H9 (cell line): ENCODE results near the gene UTS2. TPM values are rescaled to one million over a fixed set of nuclear protein-coding genes. Genes with fewer than 3 reads are reported as not detected.

Experiments
- DNase-seq: peaks from one replicate; pipeline ENCODE4 v3.0.0-alpha.2; 2017
- H2AFZ ChIP-seq: one replicate; pipeline ENCODE4 v1.6.1; 2013; ENCODE audit warnings: mild to moderate bottlenecking, low read length, control low read depth, moderate library complexity
- H2AK5ac ChIP-seq: 2 replicates; pipeline ENCODE4 v1.6.1; 2013; ENCODE audit warnings: low read length, control low read depth, mixed read lengths; ENCODE audit not compliant: insufficient read length
- H2BK120ac ChIP-seq: one replicate; pipeline ENCODE4 v1.6.1; 2013; ENCODE audit warnings: low read depth, mild to moderate bottlenecking, low read length, control low read depth, inconsistent platforms; ENCODE audit not compliant: poor library complexity, severe bottlenecking
- H2BK12ac ChIP-seq: 2 replicates; pipeline ENCODE4 v1.6.1; 2013; ENCODE audit warnings: low read length, control low read depth, mixed read lengths, low read depth; ENCODE audit not compliant: insufficient read length
- H2BK15ac ChIP-seq: 2 replicates; pipeline ENCODE4 v1.6.1; 2013; ENCODE audit warnings: low read depth, low read length, control low read depth
- H2BK20ac ChIP-seq: one replicate; pipeline ENCODE4 v1.6.1; 2013; ENCODE audit warnings: low read depth, mild to moderate bottlenecking, low read length, control low read depth, inconsistent platforms; ENCODE audit not compliant: poor library complexity, severe bottlenecking
- H2BK5ac ChIP-seq: 2 replicates; pipeline ENCODE4 v1.6.1; 2013; ENCODE audit warnings: low read length, control low read depth, mixed read lengths; ENCODE audit not compliant: insufficient read length
- H3K14ac ChIP-seq: 2 replicates; pipeline ENCODE4 v1.6.1; 2013; ENCODE audit warnings: low read length, control low read depth; ENCODE audit not compliant: insufficient read depth
- H3K18ac ChIP-seq: 2 replicates; pipeline ENCODE4 v1.6.1; 2013; ENCODE audit warnings: low read depth, mild to moderate bottlenecking, mixed read lengths, low read length, control low read depth; ENCODE audit not compliant: insufficient read length
- H3K23ac ChIP-seq: 2 replicates; pipeline ENCODE4 v1.6.1; 2013; ENCODE audit warnings: low read length, control low read depth, mixed read lengths, low read depth; ENCODE audit not compliant: insufficient read length
- H3K23me2 ChIP-seq: 2 replicates; pipeline ENCODE4 v1.6.1; 2013; ENCODE audit warnings: low read depth, mild to moderate bottlenecking, mixed read lengths, low read length, control low read depth; ENCODE audit not compliant: insufficient read length, poor library complexity, severe bottlenecking
- H3K27ac ChIP-seq: 2 replicates; pipeline ENCODE4 v1.5.1; 2013; ENCODE audit warnings: low read length, control low read depth, mixed read lengths, low read depth; ENCODE audit not compliant: insufficient read length
- H3K27me3 ChIP-seq: 2 replicates; pipeline ENCODE4 v1.6.1; 2013; ENCODE audit warnings: low read length, control low read depth, inconsistent platforms; ENCODE audit not compliant: insufficient read depth
- H3K4ac ChIP-seq: 2 replicates; pipeline ENCODE4 v1.6.1; 2013; ENCODE audit warnings: low read depth, mild to moderate bottlenecking, control low read depth, inconsistent platforms, low read length, moderate library complexity
- H3K4me1 ChIP-seq: 2 replicates; pipeline ENCODE4 v1.6.1; 2013; ENCODE audit warnings: low read length, control low read depth, inconsistent platforms; ENCODE audit not compliant: insufficient read depth
- H3K4me2 ChIP-seq: 2 replicates; pipeline ENCODE4 v1.6.1; 2013; ENCODE audit warnings: low read length, control low read depth, mixed read lengths; ENCODE audit not compliant: insufficient read length, insufficient read depth
- H3K56ac ChIP-seq: 2 replicates; pipeline ENCODE4 v1.6.1; 2013; ENCODE audit warnings: low read depth, mild to moderate bottlenecking, mixed read lengths, low read length, control low read depth; ENCODE audit not compliant: insufficient read length
- H3K79me1 ChIP-seq: 2 replicates; pipeline ENCODE4 v1.6.1; 2013; ENCODE audit warnings: low read depth, mild to moderate bottlenecking, moderate library complexity, low read length, control low read depth, inconsistent platforms; ENCODE audit not compliant: insufficient read depth, poor library complexity, severe bottlenecking
- H3K79me2 ChIP-seq: 2 replicates; pipeline ENCODE4 v1.6.1; 2013; ENCODE audit warnings: low read length, control low read depth, inconsistent platforms; ENCODE audit not compliant: insufficient read depth
- H3K9ac ChIP-seq: 2 replicates; pipeline ENCODE4 v1.6.1; 2013; ENCODE audit warnings: low read length, control low read depth, mixed read lengths; ENCODE audit not compliant: insufficient read length; ENCODE audit errors: extremely low read depth
- H3K9me3 ChIP-seq: one replicate; pipeline ENCODE4 v1.6.1; 2013; ENCODE audit warnings: low read depth, low read length, inconsistent platforms; ENCODE audit not compliant: control insufficient read depth
- H3T11ph ChIP-seq: one replicate; pipeline ENCODE4 v1.6.1; 2013; ENCODE audit warnings: mild to moderate bottlenecking, low read length, control low read depth, inconsistent platforms
- H4K20me1 ChIP-seq: one replicate; pipeline ENCODE4 v1.6.1; 2013; ENCODE audit not compliant: control insufficient read depth, insufficient read length, insufficient read depth
- H4K5ac ChIP-seq: 2 replicates; pipeline ENCODE4 v1.6.1; 2013; ENCODE audit warnings: low read depth, mild to moderate bottlenecking, mixed read lengths, low read length, control low read depth; ENCODE audit not compliant: insufficient read length
- H4K8ac ChIP-seq: replicated peaks from 2 replicates; pipeline ENCODE4 v1.6.1; 2013; ENCODE audit warnings: low read length, control low read depth, mixed read lengths, low read depth; ENCODE audit not compliant: insufficient read length
- H4K91ac ChIP-seq: 2 replicates; pipeline ENCODE4 v1.6.1; 2013; ENCODE audit warnings: low read depth, mild to moderate bottlenecking, moderate library complexity, mixed read lengths, low read length, control low read depth; ENCODE audit not compliant: insufficient read length
- H3K27ac Mint-ChIP-seq, 3 experiments: 2 replicates in 2 of 3; 3 replicates in 1 of 3; pipeline ENCODE4 v1.8.0; 2020 to 2021; ENCODE audit warnings: mixed read lengths in 3 of 3, mild to moderate bottlenecking in 1 of 3, moderate library complexity in 1 of 3
- H3K27me3 Mint-ChIP-seq: 2 replicates; pipeline ENCODE4 v1.8.0; 2021; ENCODE audit warnings: low read depth, mild to moderate bottlenecking, moderate library complexity, mixed read lengths
- H3K36me3 Mint-ChIP-seq, 3 experiments: 2 replicates in 2 of 3; 3 replicates in 1 of 3; pipeline ENCODE4 v1.8.0; 2020 to 2021; ENCODE audit warnings: low read depth in 3 of 3, mixed read lengths in 3 of 3; ENCODE audit not compliant: insufficient read depth in 1 of 3
- H3K4me1 Mint-ChIP-seq, 2 experiments: 2 replicates each; pipeline ENCODE4 v1.8.0; 2020; ENCODE audit warnings: mixed read lengths in 2 of 2
- H3K4me3 Mint-ChIP-seq, 2 experiments: 2 replicates in 1 of 2; 3 replicates in 1 of 2; pipeline ENCODE4 v1.8.0; 2020 to 2021; ENCODE audit warnings: mild to moderate bottlenecking in 2 of 2, mixed read lengths in 2 of 2, moderate library complexity in 1 of 2
- H3K9me3 Mint-ChIP-seq, 2 experiments: 2 replicates in 1 of 2; 3 replicates in 1 of 2; pipeline ENCODE4 v1.8.0; 2020; ENCODE audit warnings: mild to moderate bottlenecking in 2 of 2, mixed read lengths in 2 of 2, moderate library complexity in 1 of 2
- CTCF ChIP-seq: fragments of 200-600 bp; sonication (generic); conservative IDR thresholded peaks from 3 replicates; pipeline ENCODE4 v1.8.0; 2021; ENCODE audit warnings: antibody characterized with exemption, mild to moderate bottlenecking
- whole genome bisulfite sequencing: extraction: QIAGEN DNeasy Blood & Tissue Kit; methylation state at CpG from one replicate; pipeline ENCODE4 v1.1.7; 2013; ENCODE audit warnings: missing lambda C conversion rate, low lambda C conversion rate, mixed read lengths; ENCODE audit not compliant: insufficient read length; ENCODE audit errors: extremely low coverage; 5-methylcytosine and 5-hydroxymethylcytosine counted together
- total RNA-seq: library from RNA; stranded (reverse); gene quantifications from 2 replicates; pipeline ENCODE4 v1.2.1, GENCODE V29; 2021

Gene UTS2
- total RNA-seq, 1 experiment from 2014 or later, result not detected

- Histone ChIP-seq H3K9ac (no peak overlapping the region), H3K79me1 (no peaks in the 10 kb centered on the region), H3K23me2 (no peaks in the 10 kb centered on the region), H4K20me1 (no peaks in the 10 kb centered on the region), H2BK5ac (no peak overlapping the region), H3K4me2 (no peak overlapping the region), H4K8ac (no peak overlapping the region), H3K27me3 (no peaks in the 10 kb centered on the region), H3K4ac (no peak overlapping the region), H3T11ph (no peak overlapping the region), H2BK12ac (no peak overlapping the region), H3K27ac (no peak overlapping the region), H2BK120ac (no peak overlapping the region), H2BK15ac (no peak overlapping the region), H4K91ac (no peak overlapping the region), H3K14ac (no peak overlapping the region), H3K18ac (no peak overlapping the region), H2AFZ (no peak overlapping the region), H3K79me2 (no peaks in the 10 kb centered on the region), H2AK5ac (no peak overlapping the region), H2BK20ac (no peak overlapping the region), H3K4me1 (no peaks in the 10 kb centered on the region), H3K56ac (no peak overlapping the region), H4K5ac (no peak overlapping the region), H3K23ac (no peak overlapping the region), H3K9me3 (peaks cover 11% of the 10 kb centered on the region)
- WGBS, result no CpG with 5 or more reads among the region's 3 CpGs
- Mint-ChIP-seq H3K4me1 (no peaks in the 10 kb centered on the region), H3K4me3 (no peak overlapping the region), H3K9me3 (peaks cover 17 to 19% of the 10 kb centered on the region in 2 experiments), H3K27me3 (no peaks in the 10 kb centered on the region; the same call in 1 of the 2 replicates), H3K36me3 (peaks cover 30 to 33% (median 32%) of the 10 kb centered on the region in 3 experiments), H3K27ac (no peak overlapping the region)
- no peak for TF ChIP-seq CTCF
- DNase-seq, result no peak
These were observed 39.0 kb downstream of the UTS2 start for GRCh38 chr1:7813677-7814373.
